GM19351 (cell line): Measurements from ENCODE around the gene RHOJ.
"Not testable (repeated sequence)": the region's sequence is repeated elsewhere in the genome, so short reads cannot be mapped to it uniquely, and the experiment has no call there.

Experiments
- ATAC-seq: cut with Tn5 transposase; IDR thresholded peaks from one replicate; pipeline ENCODE4 v1.9.1; 2021; ENCODE audit warnings: mild to moderate bottlenecking, moderate library complexity; ENCODE audit not compliant: unreplicated experiment

RHOJ gene

GRCh38 chr14:63204407-63205043, at the start of gene RHOJ:
Gene RHOJ, plus strand, starts transcription at chr14:63204443. Its CDS starts 427 bp downstream, at chr14:63204870.
- ATAC-seq, result no peak

- ATAC-seq, result no peak
Measured at GRCh38 chr14:63155511-63156185, 48.6 kb upstream of the RHOJ start.

GRCh38 chr14:63157195-63157594, 47.0 kb upstream of the RHOJ start:
- no peak for ATAC-seq

GRCh38 chr14:63163306-63163705, 40.9 kb upstream of the RHOJ start:
- no peak for ATAC-seq

- no peak for ATAC-seq
Measured at GRCh38 chr14:63164108-63164683, 40.0 kb upstream of the RHOJ start.

GRCh38 chr14:63165267-63165666, 39.0 kb upstream of the RHOJ start:
- not testable (repeated sequence) for ATAC-seq

GRCh38 chr14:63167044-63167443, 37.2 kb upstream of the RHOJ start:
- ATAC-seq, result no peak

GRCh38 chr14:63174760-63175191, 29.5 kb upstream of the RHOJ start:
- peak; percentile 66 for ATAC-seq

GRCh38 chr14:63175531-63175930, 28.7 kb upstream of the RHOJ start:
- ATAC-seq, result no peak

GRCh38 chr14:63178912-63179311, 25.3 kb upstream of the RHOJ start:
- ATAC-seq, result no peak

GRCh38 chr14:63179383-63179782, 24.9 kb upstream of the RHOJ start:
- no peak for ATAC-seq

GRCh38 chr14:63180011-63180410, 24.2 kb upstream of the RHOJ start:
- no peak for ATAC-seq

GRCh38 chr14:63182968-63183367, 21.3 kb upstream of the RHOJ start:
- no peak for ATAC-seq

- ATAC-seq, result no peak
Measured at GRCh38 chr14:63186453-63186852, 17.8 kb upstream of the RHOJ start.

GRCh38 chr14:63191211-63191610, 13.0 kb upstream of the RHOJ start:
- no peak for ATAC-seq

- no peak for ATAC-seq
Measured at GRCh38 chr14:63192085-63192484, 12.2 kb upstream of the RHOJ start.

- no peak for ATAC-seq
Measured at GRCh38 chr14:63193236-63193635, 11.0 kb upstream of the RHOJ start.

GRCh38 chr14:63200035-63200740, 4.1 kb upstream of the RHOJ start:
- no peak for ATAC-seq

GRCh38 chr14:63200767-63201166, 3.5 kb upstream of the RHOJ start:
- ATAC-seq, result no peak

GRCh38 chr14:63203015-63203414, 1.2 kb upstream of the RHOJ start:
- no peak for ATAC-seq

GRCh38 chr14:63203618-63204406, 431 bp upstream of the RHOJ start:
- ATAC-seq, result no peak
